Nephron progenitor cell (in vitro differentiated cells): ENCODE measurements around the gene USP11.

ENCODE experiments used
- DNase-seq: peaks from one replicate; pipeline ENCODE4 v3.0.0; 2021
- H3K27ac Mint-ChIP-seq: 2 replicates; pipeline ENCODE4 v1.8.0; 2021; ENCODE audit warnings: mild to moderate bottlenecking, moderate library complexity, mixed read lengths
- H3K27me3 Mint-ChIP-seq: 2 replicates; pipeline ENCODE4 v1.8.0; 2021; ENCODE audit warnings: mild to moderate bottlenecking, low read depth, mixed read lengths; ENCODE audit not compliant: poor library complexity
- H3K36me3 Mint-ChIP-seq: 2 replicates; pipeline ENCODE4 v1.8.0; 2021; ENCODE audit warnings: low read depth, mixed read lengths
- H3K4me1 Mint-ChIP-seq: 2 replicates; pipeline ENCODE4 v1.8.0; 2021; ENCODE audit warnings: mixed read lengths
- H3K4me3 Mint-ChIP-seq: 2 replicates; pipeline ENCODE4 v1.8.0; 2021; ENCODE audit warnings: mild to moderate bottlenecking, moderate library complexity, mixed read lengths
- H3K9me3 Mint-ChIP-seq: 2 replicates; pipeline ENCODE4 v1.8.0; 2021; ENCODE audit warnings: mild to moderate bottlenecking, moderate library complexity, mixed read lengths
- CTCF ChIP-seq: fragments of 200-600 bp; sonication (generic); IDR thresholded peaks from 2 replicates; pipeline ENCODE4 v1.5.0; 2021; ENCODE audit warnings: antibody characterized with exemption

The USP11 gene

GRCh38 chrX:47234583-47234982, 1.8 kb downstream of the USP11 start:
- TF ChIP-seq CTCF = no peak
- Mint-ChIP-seq H3K4me3 (peak overlapping the region; percentile 93), H3K27me3 (no peaks in the 10 kb centered on the region), H3K9me3 (no peaks in the 10 kb centered on the region), H3K4me1 (peaks cover 65% of the 10 kb centered on the region), H3K27ac (peak overlapping the region; percentile 100), H3K36me3 (peaks cover 26% of the 10 kb centered on the region)
- no peak for DNase-seq

- peak overlapping the region; percentile 93 for H3K4me3 Mint-ChIP-seq
- no peak for DNase-seq
- TF ChIP-seq CTCF = no peak
- no peaks in the 10 kb centered on the region for H3K27me3 Mint-ChIP-seq
- H3K9me3 Mint-ChIP-seq = no peaks in the 10 kb centered on the region
- peak overlapping the region; percentile 32 for H3K27ac Mint-ChIP-seq
- peaks cover 29% of the 10 kb centered on the region for H3K36me3 Mint-ChIP-seq
- peaks cover 59% of the 10 kb centered on the region for H3K4me1 Mint-ChIP-seq
Measured at GRCh38 chrX:47235691-47236103, 2.9 kb downstream of the USP11 start.

- no peaks in the 10 kb centered on the region for H3K27me3 Mint-ChIP-seq
Measured at GRCh38 chrX:47239199-47239598, 6.4 kb downstream of the USP11 start.

GRCh38 chrX:47239898-47240545, 7.2 kb downstream of the USP11 start:
- no peak for DNase-seq
- no peaks in the 10 kb centered on the region for H3K9me3 Mint-ChIP-seq
- peaks cover 61% of the 10 kb centered on the region for H3K36me3 Mint-ChIP-seq
- H3K27me3 Mint-ChIP-seq = no peaks in the 10 kb centered on the region
- peaks cover 28% of the 10 kb centered on the region for H3K4me1 Mint-ChIP-seq
- H3K4me3 Mint-ChIP-seq = no peak overlapping the region
- H3K27ac Mint-ChIP-seq = peak overlapping the region; percentile 73
- no peak for TF ChIP-seq CTCF

More at GRCh38 chrX:47239199-47239598, 6.4 kb downstream of the USP11 start:
- H3K27ac Mint-ChIP-seq = no peak overlapping the region
- no peak for TF ChIP-seq CTCF
- peaks cover 54% of the 10 kb centered on the region for H3K36me3 Mint-ChIP-seq
- no peaks in the 10 kb centered on the region for H3K9me3 Mint-ChIP-seq
- H3K4me1 Mint-ChIP-seq = peaks cover 34% of the 10 kb centered on the region
- no peak overlapping the region for H3K4me3 Mint-ChIP-seq
- no peak for DNase-seq

- Mint-ChIP-seq H3K27me3 (no peaks in the 10 kb centered on the region), H3K9me3 (no peaks in the 10 kb centered on the region), H3K27ac (no peak overlapping the region), H3K36me3 (peaks cover 60% of the 10 kb centered on the region), H3K4me3 (no peak overlapping the region), H3K4me1 (peaks cover 22% of the 10 kb centered on the region)
- TF ChIP-seq CTCF = no peak
- DNase-seq = no peak
Measured at GRCh38 chrX:47240619-47241018, 7.8 kb downstream of the USP11 start.
